HepG2 (cell line): Measurements from ENCODE around the gene GPC3. TPM values are rescaled to one million over a fixed set of nuclear protein-coding genes. Genes with fewer than 3 reads are reported as not detected.

Experiments
- ATAC-seq: fragments of 200-7000 bp; cut with Tn5 transposase; 3 replicates; pipeline ENCODE4 v1.9.1; 2020; ENCODE audit warnings: mild to moderate bottlenecking, moderate library complexity
- BruUV-seq: library from RNA; stranded (reverse); fragments of 400-500 nt; replicated peaks from 2 replicates; lab custom pipeline; 2021; lab: Mats Ljungman, UMichigan
- CTCF ChIA-PET: fragments of 300-600 bp; formaldehyde crosslinking; extraction: SDS; loops from one replicate; lab custom pipeline; 2021; ENCODE audit warnings: low total read pairs, inconsistent platforms, low intra/inter-chr PET ratio; lab: Yijun Ruan, JAX
- POLR2A ChIA-PET: fragments of 350-600 bp; sonication (Branson Sonifier 250); formaldehyde crosslinking; loops from one replicate; lab custom pipeline; 2020; ENCODE audit warnings: antibody characterized with exemption, inconsistent platforms; lab: Yijun Ruan, JAX
- DNase-seq: peaks from one replicate; pipeline ENCODE4 v3.0.0-alpha.2; 2015; ENCODE audit warnings: low spot score
- FAIRE-seq: peaks from 3 replicates; lab custom pipeline; 2011; peaks lifted over from hg19 to GRCh38; lab: Jason Lieb, UNC
- H2AFZ ChIP-seq: one replicate; pipeline ENCODE4 v1.6.1; 2011; ENCODE audit warnings: low read length, inconsistent platforms
- H3K27ac ChIP-seq: fragments of 300-600 bp; 3 replicates; pipeline ENCODE4 v1.8.0; 2011; ENCODE audit warnings: mixed run types, mild to moderate bottlenecking, mixed read lengths, low read length, inconsistent platforms; ENCODE audit not compliant: insufficient read depth; ENCODE audit errors: extremely low read length
- H3K27me3 ChIP-seq, 2 experiments: fragments of 200-600 bp in 1 of 2; 2 replicates in 1 of 2; 3 replicates in 1 of 2; pipeline versions ENCODE4 v1.6.0 to v1.8.0; 2011; ENCODE audit warnings: low read length in 2 of 2, mild to moderate bottlenecking in 2 of 2, moderate library complexity in 2 of 2, inconsistent platforms in 1 of 2; ENCODE audit not compliant: insufficient read depth in 2 of 2, control insufficient read depth in 1 of 2
- H3K36me3 ChIP-seq, 2 experiments: fragments of 200-600 bp in 1 of 2; replicated peaks in 1 of 2; 2 replicates in 1 of 2; 3 replicates in 1 of 2; pipeline versions ENCODE4 v1.5.1 to v1.8.0; 2011; ENCODE audit warnings: low read length in 2 of 2, inconsistent platforms in 1 of 2; ENCODE audit not compliant: insufficient read depth in 2 of 2, control insufficient read depth in 1 of 2
- H3K4me1 ChIP-seq: 2 replicates; pipeline ENCODE4 v1.5.1; 2012; ENCODE audit warnings: low read length, inconsistent platforms; ENCODE audit not compliant: insufficient read depth
- H3K4me2 ChIP-seq: 2 replicates; pipeline ENCODE4 v1.6.0; 2011; ENCODE audit warnings: low read depth, low read length, inconsistent platforms
- H3K4me3 ChIP-seq, 3 experiments: fragments of 200-600 bp in 1 of 3; sonication (generic), shearing (Covaris generic) in 1 of 3; replicated peaks in 1 of 3; 2 replicates each; pipeline ENCODE4 v1.5.1; 2011 to 2016; ENCODE audit warnings: low read length in 3 of 3, inconsistent platforms in 2 of 3, low read depth in 2 of 3, mild to moderate bottlenecking in 2 of 3, control low read depth in 1 of 3, mixed read lengths in 1 of 3; ENCODE audit not compliant: insufficient read depth in 1 of 3
- H3K79me2 ChIP-seq: one replicate; pipeline ENCODE4 v1.6.1; 2011; ENCODE audit warnings: low read length, inconsistent platforms; ENCODE audit not compliant: insufficient read depth
- H3K9ac ChIP-seq: 2 replicates; pipeline ENCODE4 v1.6.0; 2011; ENCODE audit warnings: mild to moderate bottlenecking, low read depth, low read length, inconsistent platforms; ENCODE audit not compliant: insufficient read depth
- H3K9me3 ChIP-seq: 2 replicates; pipeline ENCODE4 v1.5.1; 2012; ENCODE audit warnings: mild to moderate bottlenecking, low read length
- H4K20me1 ChIP-seq: 2 replicates; pipeline ENCODE4 v1.6.0; 2011; ENCODE audit warnings: inconsistent platforms, mild to moderate bottlenecking, low read length, moderate library complexity; ENCODE audit not compliant: insufficient read depth
- KLF6 ChIP-seq: IDR thresholded peaks from 2 replicates; pipeline ENCODE4 v1.8.0; 2016; ENCODE audit warnings: missing biosample characterization, missing genetic modification reagents
- MTF2 ChIP-seq: sonication (generic); formaldehyde crosslinking; IDR thresholded peaks from 2 replicates; pipeline ENCODE4 v1.5.0; 2020; ENCODE audit warnings: missing genetic modification reagents, borderline replicate concordance
- PAF1 ChIP-seq: IDR thresholded peaks from 2 replicates; pipeline ENCODE4 v1.6.1; 2016; ENCODE audit warnings: missing genetic modification reagents, missing compliant biosample characterization
- RBM22 ChIP-seq: fragments of 200-400 bp; formaldehyde crosslinking; optimal IDR thresholded peaks from 2 replicates; pipeline ENCODE3; 2017; ENCODE audit warnings: mild to moderate bottlenecking, low read length, moderate library complexity
- WGBS: methylation state at CpG from one replicate; pipeline ENCODE4 v1.1.6; 2017; ENCODE audit warnings: low lambda C conversion rate; 5-methylcytosine and 5-hydroxymethylcytosine counted together
- in situ Hi-C: cut with HindIII; loops from 2 replicates; pipeline ENCODE4 v1.10.0; 2017; ENCODE audit warnings: low pct_unique_long_range_greater_than_20kb; ENCODE audit not compliant: extremely low pct_ligation_motif_present
- intact Hi-C: fragments of 100-400 bp; cut with micrococcal nuclease; formaldehyde crosslinking; loops from one replicate; pipeline ENCODE4 v1.10.0; 2022; ENCODE audit not compliant: unreplicated experiment
- polyA plus RNA-seq, 8 experiments: library from polyadenylated mRNA; depleted of rRNA in 3 of 8; stranded (reverse) in 7 of 8; unstranded in 1 of 8; fragments of >200 nt; fragmentation: Illumina TruSeq in 4 of 8; extraction: Trizol in 4 of 8; gene quantifications; 2 replicates each; pipeline versions ENCODE4 v1.2.1 to v1.2.3, GENCODE V29; 2011 to 2016; ENCODE audit warnings: low read depth in 4 of 8, missing spikeins in 1 of 8, mixed read lengths in 1 of 8; ENCODE audit not compliant: insufficient read depth in 1 of 8
- total RNA-seq, 5 experiments: library from RNA; depleted of rRNA; stranded (reverse); fragments of >200 nt; fragmentation: Illumina TruSeq; extraction: Trizol; gene quantifications; 2 replicates each; pipeline ENCODE4 v1.2.3, GENCODE V29; 2016; ENCODE audit warnings: low read depth in 1 of 5

GPC3 gene
- total and polyA plus RNA-seq, 2 of the 13 experiments (the other 11 are each of a cell fraction or from before 2014, with no cell fraction given) = 1,799 to 3,263 TPM

DNA sequence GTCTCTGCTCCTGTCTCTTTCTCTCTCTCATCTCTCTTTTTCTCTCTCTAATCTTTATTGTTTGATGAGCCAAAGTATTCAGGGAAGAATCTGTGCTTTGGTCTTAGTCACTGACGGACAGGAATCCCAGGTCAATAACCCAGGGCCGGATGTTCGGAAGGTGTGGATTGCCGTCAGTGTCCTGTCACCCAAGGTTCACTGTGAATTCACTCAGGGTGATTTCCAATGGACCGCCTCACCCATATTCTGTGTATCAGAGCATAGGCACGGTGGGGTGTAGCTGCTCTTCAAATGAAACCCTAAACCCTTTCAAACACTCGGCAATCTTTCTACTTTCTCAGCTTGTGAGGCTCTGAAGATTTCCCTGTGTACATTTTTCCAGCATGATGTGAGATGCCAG is 425.5 kb downstream of the GPC3 start (continued):
- 0 out of 2 replicates have a peak, but pooled peaks have one; percentile 38 for TF ChIP-seq PAF1 (CRISPR knock-in tag)

GRCh38 chrX:133555782-133556458 is 429.5 kb downstream of the GPC3 start:
- Histone ChIP-seq H3K9ac (no peak overlapping the region), H3K27ac (no peak overlapping the region), H3K36me3 (peaks cover 3 to 19% of the 10 kb centered on the region in 2 experiments), H3K9me3 (no peaks in the 10 kb centered on the region), H3K4me2 (no peak overlapping the region), H4K20me1 (peaks cover 16% of the 10 kb centered on the region; the same call in 1 of the 2 replicates), H3K4me1 (no peaks in the 10 kb centered on the region), H3K27me3 (no peaks in the 10 kb centered on the region), H2AFZ (no peak overlapping the region), H3K79me2 (no peaks in the 10 kb centered on the region), H3K4me3 (no peak overlapping the region)
- intact Hi-C loops (no loop called here), in situ Hi-C loops (no loop called here)
- POLR2A ChIA-PET = no interaction called here
- ATAC-seq (no peak), FAIRE-seq (no peak), DNase-seq (no peak)
- no TSS peak for BruUV-seq
- TF ChIP-seq KLF6 (CRISPR knock-in tag) (no peak), RBM22 (peak; percentile 3)
- 96% methylated on average over 2 of the region's 2 CpGs for WGBS
- CTCF ChIA-PET = no interaction called here

GRCh38 chrX:133550665-133551485 is 434.5 kb downstream of the GPC3 start:
- H3K36me3 ChIP-seq = peaks cover 0 to 15% of the 10 kb centered on the region in 2 experiments; a peak in 4 of 5 replicates
- H3K4me3 ChIP-seq = no peak overlapping the region
- H4K20me1 ChIP-seq = peaks cover 27% of the 10 kb centered on the region
- TF ChIP-seq RBM22 (peak; percentile 57), MTF2 (CRISPR knock-in tag) (no peak)
- H3K79me2 ChIP-seq = no peaks in the 10 kb centered on the region
- intact Hi-C loops = no loop called here
- no peak overlapping the region for H3K27ac ChIP-seq
- no TSS peak for BruUV-seq
- 100% methylated on average over 4 of the region's 4 CpGs for WGBS
- no peaks in the 10 kb centered on the region for H3K9me3 ChIP-seq
- no peak overlapping the region for H3K9ac ChIP-seq
- no peak for DNase-seq
- no peak for ATAC-seq
- CTCF ChIA-PET = no interaction called here
- FAIRE-seq = no peak
- in situ Hi-C loops = no loop called here
- POLR2A ChIA-PET = no interaction called here
- H3K27me3 ChIP-seq = no peaks in the 10 kb centered on the region
- H2AFZ ChIP-seq = no peak overlapping the region
- no peak overlapping the region for H3K4me2 ChIP-seq
- 0 out of 2 replicates have a peak, but pooled peaks cover 2% of the 10 kb centered on the region for H3K4me1 ChIP-seq
